Fibroblast of skin of back (primary cell): Measurements from ENCODE around the gene NINJ2.

Experiments
- DNase-seq: peaks from one replicate; pipeline ENCODE4 v3.0.0-alpha.2; 2013

NINJ2 gene

DNA sequence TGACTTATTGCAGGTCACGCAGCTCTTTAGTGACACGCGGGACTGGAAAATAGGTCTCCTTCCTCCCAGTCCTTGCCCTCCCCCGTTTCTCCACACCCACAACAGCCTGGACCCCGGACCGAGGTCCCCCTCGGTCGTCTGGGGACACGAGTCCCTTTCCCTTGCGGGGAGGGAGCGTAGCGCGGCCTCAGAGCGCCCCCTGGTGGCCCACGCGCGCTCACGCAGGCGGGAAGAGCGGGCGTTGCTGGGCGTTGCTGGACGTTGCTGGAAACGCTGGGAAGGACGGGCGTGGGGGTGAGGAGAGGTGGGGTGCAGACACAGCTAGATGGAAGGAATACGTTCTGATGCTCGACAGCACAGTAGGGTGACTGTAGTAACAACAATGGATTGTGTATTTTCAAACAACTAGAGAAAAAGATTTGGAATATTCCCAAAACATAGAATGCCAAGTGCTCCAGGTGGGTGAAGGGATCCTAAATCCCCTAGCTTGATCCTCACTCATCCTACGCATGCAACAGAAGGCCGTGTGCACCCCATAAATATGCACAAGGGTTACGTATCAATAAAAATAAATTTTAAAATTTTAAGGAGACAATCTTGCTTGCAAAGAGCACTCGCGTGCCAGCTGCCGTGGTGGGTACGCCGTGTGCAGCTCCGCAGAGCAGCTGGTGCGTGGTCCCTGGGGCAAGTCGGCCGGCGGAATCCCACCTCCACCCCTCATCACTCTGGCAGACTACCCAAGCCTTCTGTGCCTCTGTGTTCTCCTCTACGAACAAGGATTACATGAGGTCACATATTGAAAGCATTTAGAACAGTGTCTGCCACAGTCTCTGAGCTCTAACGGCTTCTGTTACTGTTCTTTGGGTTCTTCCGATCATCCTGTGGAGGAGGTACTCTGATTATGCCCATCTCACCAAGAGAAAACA lies 116.1 kb downstream of the NINJ2 start:
- DNase-seq: peak; percentile 55

DNA sequence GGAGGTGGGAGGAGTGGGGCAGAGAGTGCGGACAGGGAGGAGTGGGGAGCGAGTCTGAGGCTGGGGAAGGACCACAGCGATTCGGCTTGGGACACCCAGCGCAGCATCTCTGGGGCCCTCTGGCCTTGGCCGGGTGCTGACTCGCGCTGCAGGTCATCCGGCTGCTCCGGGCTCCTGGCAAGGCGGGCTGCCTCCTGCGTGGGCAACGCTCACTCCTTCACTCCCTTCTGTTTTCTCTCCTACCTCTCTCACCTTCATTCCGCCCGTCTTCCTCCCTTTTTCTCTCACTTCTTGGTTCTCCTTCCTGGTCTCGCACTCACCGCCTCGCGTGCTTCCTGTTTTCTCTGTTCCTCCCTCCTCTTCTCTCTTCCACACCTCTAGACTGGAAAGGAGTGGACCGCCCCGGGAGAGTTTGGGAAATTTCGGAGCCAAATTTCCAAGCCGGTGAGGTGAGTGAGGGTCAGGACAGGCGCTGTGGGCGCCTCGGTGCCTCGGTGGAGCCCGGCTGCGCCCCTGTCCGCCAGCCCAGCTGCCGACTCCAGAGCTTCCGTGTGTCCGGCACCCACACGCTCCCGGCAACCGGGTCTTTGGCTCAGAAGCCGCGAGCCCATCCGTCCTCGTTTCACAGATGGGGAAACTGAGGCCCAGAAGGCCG lies 116.9 kb downstream of the NINJ2 start:
- DNase-seq: no peak

DNA sequence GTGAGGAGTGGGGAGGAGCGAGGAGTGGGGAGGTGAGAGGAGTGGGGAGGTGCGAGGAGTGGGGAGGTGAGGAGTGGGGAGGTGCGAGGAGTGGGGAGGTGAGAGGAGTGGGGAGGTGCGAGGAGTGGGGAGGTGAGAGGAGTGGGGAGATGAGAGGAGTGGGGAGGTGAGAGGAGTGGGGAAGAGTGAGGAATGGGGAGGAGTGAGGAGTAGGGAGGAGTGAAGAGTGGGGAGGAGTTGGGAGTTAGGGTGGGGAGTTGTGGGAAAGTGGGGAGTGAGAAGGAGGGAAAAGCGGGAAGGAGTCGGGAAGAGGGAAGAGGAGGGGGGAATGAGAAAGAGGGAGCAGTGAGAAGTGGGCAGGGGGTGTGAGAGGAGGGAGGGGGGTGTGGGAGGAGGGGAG lies 117.4 kb downstream of the NINJ2 start:
- no peak for DNase-seq

DNA sequence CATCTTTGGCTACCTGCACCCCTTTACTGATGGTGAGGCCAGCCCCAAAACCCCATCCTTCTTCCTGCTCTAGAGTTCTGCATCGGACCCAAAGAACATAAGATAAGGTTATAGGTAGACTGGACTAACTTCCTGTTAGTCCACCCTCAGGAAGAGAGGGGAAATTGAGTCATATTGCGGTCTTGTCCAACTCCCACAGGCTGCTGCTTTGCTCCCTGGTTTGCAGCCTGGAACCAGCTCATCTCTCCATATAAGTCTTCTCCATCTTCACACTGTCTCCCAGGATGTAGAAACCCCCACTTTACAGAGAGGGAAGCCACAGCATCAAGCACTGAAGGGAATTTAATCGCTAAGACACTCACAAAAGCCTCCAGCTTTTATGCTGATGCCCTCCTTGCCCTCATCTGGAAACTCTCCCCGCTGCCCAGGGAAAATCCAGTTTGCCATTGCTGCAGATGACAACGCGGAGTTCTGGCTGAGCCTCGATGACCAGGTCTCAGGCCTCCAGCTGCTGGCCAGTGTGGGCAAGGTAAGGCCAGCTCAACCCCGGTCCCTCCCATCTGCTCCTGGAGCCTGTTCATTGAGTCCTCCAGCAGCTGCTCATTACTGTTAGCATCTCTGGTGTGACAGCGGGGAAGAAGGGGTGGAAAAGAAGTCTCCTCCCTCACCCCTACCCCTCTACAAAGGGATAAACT lies 118.2 kb downstream of the NINJ2 start:
- DNase-seq: no peak

DNA sequence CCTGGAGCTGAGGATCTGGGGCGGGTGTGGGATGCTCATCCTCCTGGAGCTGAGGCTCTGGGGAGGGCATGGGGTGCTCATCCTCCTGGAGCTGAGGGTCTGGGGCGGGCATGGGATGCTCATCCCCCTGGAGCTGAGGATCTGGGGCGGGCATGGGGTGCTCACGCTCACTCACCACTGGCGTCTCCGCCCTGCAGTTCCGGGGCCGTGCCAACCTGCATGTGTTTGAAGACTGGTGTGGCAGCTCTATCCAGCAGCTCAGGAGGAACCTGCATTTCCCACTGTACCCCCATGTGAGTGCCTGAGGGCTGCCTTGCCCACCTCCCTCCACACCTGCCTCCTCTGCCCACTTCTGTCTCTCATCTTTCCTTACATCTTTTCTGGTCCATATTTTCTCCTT lies 119.1 kb downstream of the NINJ2 start:
- DNase-seq: no peak

DNA sequence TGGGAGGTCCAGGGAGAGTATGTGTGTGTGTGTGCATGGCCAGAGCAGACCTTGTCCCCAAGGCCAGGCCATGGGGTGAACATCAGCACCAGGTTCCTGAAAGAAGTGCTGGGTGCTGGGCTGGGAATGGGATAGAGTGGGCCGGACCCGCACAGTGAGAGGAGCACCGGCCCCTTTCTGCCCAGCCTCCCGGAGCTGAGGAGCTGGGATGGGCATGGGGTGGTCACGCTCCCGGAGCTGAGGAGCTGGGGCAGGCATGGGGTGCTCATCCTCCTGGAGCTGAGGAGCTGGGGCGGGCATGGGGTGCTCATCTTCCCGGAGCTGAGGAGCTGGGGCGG lies 120.2 kb downstream of the NINJ2 start:
- no peak for DNase-seq

DNA sequence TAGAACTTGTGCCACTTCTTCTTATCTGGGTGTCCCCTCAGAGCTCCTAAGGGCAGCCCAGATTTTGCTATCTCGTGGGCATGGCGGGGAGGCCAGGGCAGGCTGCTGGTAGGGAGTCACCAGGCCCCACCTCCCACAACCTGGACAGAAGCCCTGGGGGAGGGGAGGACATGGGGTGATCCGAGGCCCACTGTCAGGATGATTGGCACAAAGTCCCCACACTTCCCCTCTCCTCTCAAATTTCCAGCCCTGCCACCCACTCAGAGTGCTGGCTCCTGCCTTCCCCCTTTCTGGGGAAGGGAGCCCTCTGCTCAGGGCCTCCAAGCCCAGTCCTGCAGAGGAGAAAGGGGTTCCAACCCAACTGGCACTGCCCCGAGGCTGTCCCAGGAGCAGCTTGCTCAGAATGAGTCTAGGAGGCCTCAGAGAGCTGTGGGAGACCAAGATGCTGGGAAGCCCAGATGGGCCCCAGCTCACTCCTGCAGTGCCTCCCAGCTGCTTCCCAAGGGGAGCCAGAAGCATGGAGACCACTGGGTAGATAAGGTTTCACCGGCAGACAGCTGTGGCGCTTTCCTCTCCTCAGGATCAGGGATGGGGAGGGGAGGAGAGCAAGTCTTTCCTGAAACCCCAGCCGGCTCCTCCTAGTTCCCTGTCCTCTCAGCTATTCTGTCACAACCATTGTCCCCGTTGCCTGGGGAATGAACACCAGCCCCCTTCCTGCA lies 120.7 kb downstream of the NINJ2 start:
- DNase-seq: no peak

DNA sequence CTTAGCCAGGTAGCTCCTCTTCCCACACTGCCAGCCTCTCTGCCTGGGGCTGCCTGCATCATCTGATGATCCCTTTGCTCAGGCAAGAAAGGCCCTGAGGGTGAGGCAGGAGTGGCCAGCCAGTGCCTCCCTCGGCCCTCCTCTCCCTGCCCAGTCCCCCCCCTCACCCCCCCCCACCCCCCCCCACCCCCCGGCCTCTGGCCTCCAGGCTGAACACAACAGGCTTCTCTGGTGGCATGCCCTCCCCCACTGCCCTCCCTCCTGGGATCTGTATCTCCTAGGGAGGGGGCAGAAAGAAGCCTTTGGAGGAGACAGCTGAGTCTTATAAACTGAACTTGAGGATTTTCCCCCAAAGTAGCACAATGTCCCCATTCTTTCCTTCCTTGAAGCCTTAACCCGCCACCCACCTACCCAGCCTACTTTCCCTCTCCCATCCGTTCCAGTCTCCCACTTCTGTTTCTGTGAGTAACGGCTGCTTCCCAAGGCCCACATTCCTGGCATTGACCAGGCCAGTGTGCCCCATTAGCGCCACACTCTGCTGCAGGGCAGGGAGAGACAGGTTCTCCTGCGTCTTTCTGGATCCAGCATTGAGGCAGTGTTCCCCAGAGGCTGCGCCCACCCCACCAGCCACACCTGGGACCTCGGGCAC lies 121.4 kb downstream of the NINJ2 start:
- DNase-seq: no peak

DNA sequence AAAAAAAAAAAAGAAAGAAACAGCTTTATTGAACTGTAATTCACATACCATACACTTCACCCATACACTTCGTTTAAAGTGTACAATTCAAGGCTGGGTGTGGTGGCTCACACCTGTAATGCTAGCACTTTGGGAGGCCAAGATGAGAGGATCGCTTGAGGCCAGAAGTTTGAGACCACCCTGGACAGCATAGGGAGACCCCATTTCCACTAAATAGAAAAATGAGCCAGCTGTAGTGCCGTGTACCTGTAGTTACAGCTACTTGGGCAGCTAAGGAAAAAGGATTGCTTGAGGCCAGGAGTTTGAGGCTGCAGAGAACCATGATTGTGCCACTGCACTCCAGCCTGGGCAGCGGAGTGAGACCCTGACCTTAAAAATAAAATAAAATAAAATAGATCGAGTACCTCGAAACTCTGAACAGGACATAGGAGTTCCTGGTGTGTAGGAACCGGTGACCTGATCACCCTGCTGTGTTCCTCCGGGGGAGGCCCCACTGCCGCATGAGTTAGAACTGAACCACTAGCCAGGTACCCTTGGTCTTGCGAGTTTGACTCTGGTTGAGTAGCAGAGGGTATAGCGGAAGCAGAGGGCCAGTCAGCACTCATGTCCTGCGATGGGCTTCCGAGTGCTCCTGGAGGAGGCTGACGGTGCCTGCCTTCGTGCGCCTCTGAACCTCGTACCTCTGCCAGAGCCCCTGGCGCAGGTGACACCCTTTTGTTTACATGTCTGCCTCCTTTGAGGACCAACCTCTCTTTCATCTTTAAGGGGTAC lies 123.5 kb downstream of the NINJ2 start:
- DNase-seq: no peak

DNA sequence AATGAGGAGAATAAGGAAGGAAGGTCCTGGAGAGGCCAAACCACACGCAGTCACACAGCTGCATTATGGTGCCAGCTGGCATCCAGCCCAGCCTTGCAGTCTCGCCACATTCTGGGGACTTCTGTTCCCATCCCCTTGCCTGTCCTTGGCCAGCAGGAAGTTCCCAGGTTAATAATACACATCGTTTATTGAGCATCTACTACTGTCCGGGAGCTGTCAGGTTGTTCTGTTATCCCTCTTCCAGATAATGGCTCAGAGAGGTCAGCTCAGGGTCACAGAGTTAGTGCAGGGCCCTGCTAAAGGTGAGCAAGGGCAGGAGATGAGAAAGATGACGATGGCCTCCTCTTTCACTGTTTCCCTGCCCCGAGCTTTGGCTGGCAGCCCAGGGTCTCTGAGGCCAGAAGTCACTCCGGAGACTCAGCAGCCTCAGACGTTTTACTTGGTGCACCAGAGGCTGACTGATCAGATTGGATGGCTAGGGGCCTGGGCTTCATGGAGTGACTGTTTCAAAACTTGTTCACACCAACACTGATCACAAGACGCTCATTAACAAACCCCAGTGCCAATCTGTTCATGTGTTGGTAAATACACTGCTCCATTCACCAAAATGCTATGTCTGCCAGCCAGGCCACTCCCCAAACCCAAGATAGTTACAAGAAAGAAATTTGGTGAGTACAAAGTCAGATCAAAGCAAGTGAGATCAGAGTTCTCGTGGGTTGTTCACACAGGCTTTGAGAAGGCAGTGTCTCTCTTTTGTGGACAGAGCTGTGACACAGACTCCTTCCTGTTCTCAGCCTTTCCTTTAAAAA lies 124.3 kb downstream of the NINJ2 start:
- peak; percentile 58 for DNase-seq

DNA sequence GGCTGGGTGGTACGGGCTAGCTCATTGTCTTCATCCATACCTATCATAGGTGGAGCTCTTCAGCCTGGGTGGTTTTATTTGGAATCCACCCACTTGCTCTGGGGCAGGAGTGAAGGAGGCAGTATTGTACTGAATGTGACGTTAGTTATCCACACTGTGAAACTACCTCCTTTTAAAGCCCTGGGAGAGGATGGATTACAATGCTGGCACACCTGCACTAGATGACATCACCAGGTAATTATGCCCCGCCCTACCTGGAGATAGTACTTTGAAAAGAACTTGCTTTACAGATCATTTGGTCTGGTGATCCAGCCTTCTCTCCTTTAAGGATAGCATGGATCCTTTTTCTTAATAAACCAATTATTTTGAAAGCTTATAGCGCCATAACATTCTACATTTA lies 125.5 kb downstream of the NINJ2 start:
- DNase-seq: no peak

DNA sequence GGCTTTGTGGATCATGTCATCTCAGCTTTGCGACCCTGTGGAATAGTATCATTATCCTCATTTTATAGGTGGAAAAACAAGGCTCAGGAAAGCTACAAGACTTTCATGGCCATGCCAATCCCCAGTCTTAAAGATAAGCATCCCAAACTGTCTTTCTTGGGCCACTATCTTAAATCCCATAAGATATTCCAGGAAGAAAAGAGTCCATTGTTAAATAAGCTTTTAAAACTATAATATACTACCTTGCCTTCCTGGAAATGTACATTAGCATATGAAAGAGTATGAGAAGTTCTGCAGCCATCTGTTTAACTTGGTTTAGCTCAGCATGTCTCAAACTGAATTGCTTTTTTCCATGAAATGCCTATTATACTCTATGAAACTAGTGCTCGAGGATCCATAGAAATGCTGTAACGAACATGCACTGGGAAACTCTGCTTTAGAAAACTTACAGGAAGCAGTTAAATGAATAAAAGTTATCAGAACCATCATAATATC lies 126.4 kb downstream of the NINJ2 start:
- DNase-seq: no peak

DNA sequence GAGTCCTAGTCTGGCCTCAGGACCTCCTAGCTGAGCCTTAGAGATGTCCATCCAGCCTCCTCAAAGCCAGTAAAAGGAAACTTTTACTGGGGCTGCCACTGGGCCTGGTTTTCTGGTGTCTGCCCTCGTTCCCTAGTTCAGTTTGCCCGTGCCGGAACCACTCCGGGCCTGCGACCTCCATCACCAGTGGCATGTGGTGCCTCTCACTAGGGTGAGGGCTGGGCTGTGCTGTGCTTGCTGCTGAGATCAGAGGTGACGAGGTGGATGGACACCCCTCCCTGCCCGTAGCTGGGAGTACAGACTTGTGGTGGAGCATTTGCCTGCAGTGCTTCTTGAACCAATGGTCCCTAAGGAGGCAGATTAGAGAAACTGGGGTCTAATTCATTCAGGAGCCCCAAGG lies 127.8 kb downstream of the NINJ2 start:
- no peak for DNase-seq

DNA sequence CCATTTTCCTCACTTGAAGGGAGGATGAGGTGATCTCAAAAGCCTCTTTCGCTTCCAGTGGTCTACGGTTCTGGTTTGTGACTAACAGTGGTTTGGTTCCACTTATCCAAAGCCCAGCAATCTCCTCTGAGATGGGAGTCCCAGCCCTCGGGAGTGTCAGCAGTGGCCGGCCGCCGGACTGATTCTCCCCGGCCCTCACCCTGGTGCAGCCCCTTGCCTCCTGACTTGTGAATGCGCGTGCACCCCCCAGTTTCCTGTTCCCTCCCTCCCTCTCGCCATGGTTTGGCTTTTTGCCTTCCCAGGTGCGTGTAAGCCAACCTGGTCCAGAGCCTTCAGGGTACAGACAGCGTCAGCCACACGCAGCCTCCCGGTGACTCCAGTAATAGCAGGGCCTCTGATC lies 129.0 kb downstream of the NINJ2 start:
- DNase-seq: no peak

DNA sequence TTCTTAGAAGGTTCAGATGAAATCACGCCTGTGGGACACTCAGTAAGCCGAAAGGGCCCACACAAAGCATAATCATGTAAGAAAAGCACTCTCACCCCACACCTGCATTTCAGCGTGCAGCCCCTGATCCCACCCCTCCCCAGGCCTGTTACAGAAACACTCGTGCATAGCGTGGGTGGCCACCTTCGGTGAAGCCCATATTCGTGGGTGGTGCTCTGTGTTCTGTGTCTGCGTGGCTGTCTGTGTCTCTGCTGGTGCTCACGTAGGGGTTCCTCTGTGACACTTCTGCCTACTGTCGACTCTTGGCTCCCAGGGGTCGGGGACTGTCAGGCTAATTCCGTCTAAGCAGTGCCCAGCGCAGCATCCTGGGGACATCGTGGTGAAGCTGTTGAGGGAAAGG lies 129.5 kb downstream of the NINJ2 start:
- no peak for DNase-seq

DNA sequence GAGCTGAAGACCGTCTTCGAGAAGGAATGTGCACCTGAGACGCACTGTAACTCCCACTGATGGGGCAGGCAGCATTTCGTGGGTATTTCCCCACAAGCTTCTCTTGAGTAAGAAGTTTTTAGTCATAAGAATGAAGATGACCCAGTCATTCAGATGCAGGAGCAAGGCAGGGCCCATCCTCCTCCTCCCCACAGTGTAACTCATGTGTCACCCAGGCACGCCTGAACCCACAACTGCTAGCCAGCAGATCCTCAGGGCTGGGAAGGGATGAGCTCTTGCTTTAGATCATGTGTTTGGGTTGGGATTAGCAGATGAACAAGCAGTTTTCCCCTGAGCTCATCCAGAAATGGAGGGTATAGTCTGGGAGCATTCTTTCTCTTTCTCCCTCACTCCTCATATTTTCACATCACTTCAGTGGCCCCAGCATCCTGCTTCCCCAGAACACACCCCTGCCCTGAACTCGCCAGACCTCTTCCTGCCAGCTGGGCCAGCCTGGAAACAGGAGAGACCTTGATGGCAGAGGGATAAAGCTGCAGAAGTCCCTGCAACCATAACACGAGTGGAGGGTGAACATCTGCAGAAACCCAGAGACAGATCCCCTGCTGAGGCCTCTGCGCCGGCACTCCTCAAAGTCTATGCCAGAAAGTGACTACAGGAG lies 130.2 kb downstream of the NINJ2 start:
- peak; percentile 89 for DNase-seq

DNA sequence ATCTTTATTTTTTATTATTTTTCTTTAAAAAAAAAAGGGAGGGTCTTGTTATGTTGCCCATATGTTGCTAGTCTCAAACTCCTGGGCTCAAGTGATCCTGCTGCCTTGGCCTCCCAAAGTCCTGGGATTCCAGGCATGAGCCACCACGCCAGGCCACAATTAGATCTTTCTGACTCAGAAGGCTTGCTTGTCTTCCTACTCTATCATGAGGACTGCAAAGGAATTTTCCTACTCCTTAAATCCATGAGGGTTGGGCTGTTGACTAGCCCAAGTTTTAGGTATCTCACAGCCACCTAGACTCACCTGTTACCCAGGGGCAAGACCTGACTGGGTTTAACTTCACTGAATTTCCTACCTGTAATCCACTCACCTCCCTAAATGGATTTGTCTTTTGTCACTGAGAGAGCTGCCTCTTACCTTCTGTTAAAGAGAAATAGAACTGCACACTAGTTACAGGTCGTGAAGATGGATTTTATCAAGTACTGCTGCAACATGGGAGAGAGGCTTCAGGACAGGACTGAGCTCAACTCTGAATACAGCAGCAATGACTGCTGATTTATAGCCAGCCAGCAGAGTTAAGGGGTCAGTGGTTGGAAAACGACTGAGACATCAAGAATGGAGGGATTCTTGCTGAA lies 131.2 kb downstream of the NINJ2 start:
- peak; percentile 62 for DNase-seq

DNA sequence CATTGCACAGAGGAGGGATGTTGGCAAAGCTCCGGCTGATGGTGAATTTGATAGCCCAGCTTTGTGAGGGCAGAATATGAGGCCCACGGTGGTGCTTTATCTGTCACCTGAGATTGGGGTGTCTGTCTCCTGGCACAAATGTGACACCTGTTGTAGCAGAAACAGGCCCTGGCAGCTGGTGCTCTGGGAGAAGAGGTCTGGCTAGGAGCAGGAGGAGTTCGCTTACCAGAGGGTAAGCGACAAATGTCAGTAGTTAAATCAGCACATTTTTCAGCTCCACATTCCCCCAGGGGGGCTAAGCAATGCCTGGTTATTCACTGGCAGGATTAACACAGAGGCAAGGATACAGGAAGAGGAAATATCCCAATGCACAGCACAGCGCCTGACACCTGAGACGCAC lies 132.4 kb downstream of the NINJ2 start:
- DNase-seq: no peak

DNA sequence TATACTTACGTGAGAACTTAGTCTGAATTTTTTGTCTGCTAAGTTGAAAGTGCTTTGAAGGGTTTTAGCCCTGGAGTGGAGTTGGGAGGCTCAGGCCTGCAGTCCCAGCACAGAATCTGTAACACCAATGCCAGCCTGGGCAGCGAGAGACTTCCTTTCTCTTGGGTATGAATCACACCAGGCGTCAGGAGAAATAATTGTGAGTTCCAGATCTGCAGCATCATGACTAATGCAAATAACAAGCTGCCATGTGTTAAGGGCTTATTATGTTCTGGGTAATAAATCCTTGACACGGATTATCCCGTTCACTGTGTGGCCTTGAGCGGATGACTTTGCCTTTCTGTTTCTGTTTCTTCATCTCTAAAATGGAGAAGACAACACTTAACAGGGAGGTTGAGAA lies 132.9 kb downstream of the NINJ2 start:
- peak; percentile 40 for DNase-seq

DNA sequence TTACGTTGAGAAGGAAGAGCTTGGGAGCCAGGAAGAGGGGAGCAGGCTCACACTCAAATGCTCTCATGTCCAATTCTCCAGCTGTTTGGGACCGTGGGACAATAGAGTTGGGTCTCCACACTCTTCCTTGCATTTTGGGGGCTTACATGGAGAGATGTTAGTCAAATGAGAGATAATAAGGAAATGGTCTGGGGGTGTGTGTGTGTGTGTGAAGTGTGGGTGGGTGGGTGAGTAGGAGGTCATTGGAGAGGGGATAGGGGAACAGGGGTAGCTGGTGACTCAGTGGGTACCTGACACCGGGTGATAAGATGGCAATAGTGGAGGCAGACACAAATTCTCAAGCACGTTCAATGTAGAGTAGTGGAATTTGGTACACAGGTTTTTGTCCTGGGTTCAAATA lies 135.5 kb downstream of the NINJ2 start:
- DNase-seq: no peak
